BLaER1 treated with 17β-estradiol and CSF1 and Interleukin-3, amounts not matched to agents 10 nM and 100 nM (cell line): ENCODE measurements around the gene SLC22A14.
"Not testable (repeated sequence)": the region's sequence is repeated elsewhere in the genome, so short reads cannot be mapped to it uniquely, and the experiment has no call there.

Experiments used
- H3K27ac ChIP-seq, 11 experiments: shearing (Covaris generic); formaldehyde crosslinking; 2 replicates each; pipeline ENCODE4 v1.8.1; 2022
- H3K27me3 ChIP-seq, 11 experiments: shearing (Covaris generic); formaldehyde crosslinking; 2 replicates each; pipeline ENCODE4 v1.8.1; 2022
- H3K36me3 ChIP-seq, 11 experiments: shearing (Covaris generic); formaldehyde crosslinking; 2 replicates each; pipeline ENCODE4 v1.8.1; 2022
- H3K4me1 ChIP-seq, 10 experiments: shearing (Covaris generic); formaldehyde crosslinking; 2 replicates each; pipeline ENCODE4 v1.8.1; 2022
- H3K4me2 ChIP-seq, 11 experiments: shearing (Covaris generic); formaldehyde crosslinking; 2 replicates each; pipeline ENCODE4 v1.8.1; 2022
- H3K4me3 ChIP-seq, 10 experiments: shearing (Covaris generic); formaldehyde crosslinking; 2 replicates each; pipeline ENCODE4 v1.8.1; 2022
- H3K9ac ChIP-seq, 11 experiments: shearing (Covaris generic); formaldehyde crosslinking; 2 replicates each; pipeline ENCODE4 v1.8.1; 2022
- H3K9me3 ChIP-seq, 11 experiments: shearing (Covaris generic); formaldehyde crosslinking; replicated peaks in 1 of 11; 2 replicates each; pipeline ENCODE4 v1.8.1; 2022
- H4K20me1 ChIP-seq, 11 experiments: shearing (Covaris generic); formaldehyde crosslinking; 2 replicates each; pipeline ENCODE4 v1.8.1; 2022
- Cebpa-rat ChIP-seq, 11 experiments: shearing (Covaris generic); IDR thresholded peaks; 2 replicates each; pipeline ENCODE4 v1.8.1; 2022

The SLC22A14 gene

DNA sequence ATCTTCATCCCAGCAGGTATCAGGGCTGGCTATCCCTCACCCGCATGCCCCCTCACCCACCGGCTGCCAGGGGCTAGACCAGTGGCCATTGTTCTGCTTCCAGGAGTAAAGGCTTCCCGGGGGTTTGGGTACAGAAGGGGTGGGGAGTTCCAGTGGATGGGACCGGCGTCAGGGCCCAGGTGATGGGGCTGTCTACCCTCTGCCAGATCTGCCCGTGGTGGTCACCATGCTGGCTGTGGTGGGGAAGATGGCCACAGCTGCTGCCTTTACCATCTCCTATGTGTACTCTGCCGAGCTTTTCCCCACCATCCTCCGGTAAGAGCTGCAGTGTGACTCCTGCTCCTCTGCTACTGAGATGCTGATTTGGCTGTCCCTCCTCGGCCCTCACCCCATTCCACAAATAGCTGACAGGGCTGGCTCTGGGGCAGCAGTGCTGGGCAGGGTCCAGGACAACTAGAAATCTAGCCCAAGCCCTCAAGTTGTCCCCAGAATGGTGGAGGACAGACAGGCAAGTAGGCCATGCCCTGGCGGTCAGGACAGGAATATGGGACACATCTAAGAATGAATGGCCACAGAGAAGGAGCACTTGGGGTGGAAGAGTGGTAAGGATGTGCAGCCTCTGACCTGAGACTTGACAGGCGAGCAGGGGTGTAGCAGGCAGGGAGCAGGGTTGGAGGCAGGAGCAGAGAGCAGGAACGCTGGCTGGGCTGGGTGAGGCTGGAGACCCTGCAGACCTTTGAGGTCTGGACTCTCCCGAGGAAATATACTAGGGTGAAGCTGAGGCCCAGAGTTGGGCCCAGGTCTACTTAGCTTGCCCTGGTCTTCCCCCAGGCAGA, 5.8 kb upstream of the SLC22A14 start:
- peaks cover 0 to 26% (median 21%) of the 10 kb centered on the region in 10 experiments; a peak in 15 of 20 replicates for H3K4me1 ChIP-seq
- H3K36me3 ChIP-seq: peaks cover 0 to 42% (median 0%) of the 10 kb centered on the region in 11 experiments; a peak in 5 of 22 replicates
- H3K4me2 ChIP-seq: no peak overlapping the region
- no peak for TF ChIP-seq Cebpa-rat (IDR thresholded peaks at IDR 0.05)
- no peaks in the 10 kb centered on the region for H4K20me1 ChIP-seq
- H3K9me3 ChIP-seq: peaks cover 0 to 12% (median 0%) of the 10 kb centered on the region in 11 experiments; a peak in 2 of 22 replicates
- no peak overlapping the region for H3K9ac ChIP-seq
- no peak overlapping the region for H3K4me3 ChIP-seq
- no peaks in the 10 kb centered on the region for H3K27me3 ChIP-seq
- H3K27ac ChIP-seq: no peak overlapping the region

DNA sequence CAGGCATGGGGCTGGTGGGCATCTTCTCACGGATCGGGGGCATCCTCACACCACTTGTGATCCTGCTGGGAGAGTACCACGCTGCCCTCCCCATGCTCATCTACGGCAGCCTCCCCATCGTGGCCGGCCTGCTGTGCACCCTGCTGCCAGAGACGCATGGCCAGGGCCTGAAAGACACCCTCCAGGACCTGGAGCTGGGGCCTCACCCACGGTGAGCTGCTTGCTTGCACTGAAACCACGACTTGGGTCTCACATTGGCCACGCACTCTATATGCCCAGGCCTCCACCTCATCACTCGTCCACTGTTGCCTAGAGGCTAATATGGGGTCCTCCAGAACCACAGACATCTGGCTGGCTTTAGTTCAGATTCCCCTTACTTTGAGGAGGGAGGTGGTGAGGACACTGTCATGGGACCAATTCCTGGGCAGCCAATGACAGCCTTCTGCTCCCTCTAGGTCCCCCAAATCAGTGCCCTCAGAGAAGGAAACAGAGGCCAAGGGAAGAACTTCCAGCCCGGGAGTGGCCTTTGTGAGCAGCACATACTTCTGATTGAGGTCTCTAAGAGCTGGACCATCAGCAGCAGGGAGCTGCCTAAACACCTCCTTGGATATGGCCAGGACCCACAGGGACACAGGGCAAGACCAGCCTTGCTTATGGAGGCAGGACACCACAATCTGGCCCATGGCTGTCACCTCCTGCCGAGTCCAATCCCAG, 5.0 kb upstream of the SLC22A14 start:
- Histone ChIP-seq H3K4me3 (no peak overlapping the region), H3K27ac (no peak overlapping the region), H3K9ac (no peak overlapping the region), H3K9me3 (peaks cover 0 to 12% (median 0%) of the 10 kb centered on the region in 11 experiments; a peak in 2 of 22 replicates), H3K27me3 (no peaks in the 10 kb centered on the region), H4K20me1 (no peaks in the 10 kb centered on the region), H3K36me3 (peaks cover 0 to 42% (median 0%) of the 10 kb centered on the region in 11 experiments; a peak in 5 of 22 replicates), H3K4me1 (peaks cover 0 to 24% (median 14%) of the 10 kb centered on the region in 10 experiments; a peak in 15 of 20 replicates), H3K4me2 (no peak overlapping the region)
- no peak for TF ChIP-seq Cebpa-rat (IDR thresholded peaks at IDR 0.05)

DNA sequence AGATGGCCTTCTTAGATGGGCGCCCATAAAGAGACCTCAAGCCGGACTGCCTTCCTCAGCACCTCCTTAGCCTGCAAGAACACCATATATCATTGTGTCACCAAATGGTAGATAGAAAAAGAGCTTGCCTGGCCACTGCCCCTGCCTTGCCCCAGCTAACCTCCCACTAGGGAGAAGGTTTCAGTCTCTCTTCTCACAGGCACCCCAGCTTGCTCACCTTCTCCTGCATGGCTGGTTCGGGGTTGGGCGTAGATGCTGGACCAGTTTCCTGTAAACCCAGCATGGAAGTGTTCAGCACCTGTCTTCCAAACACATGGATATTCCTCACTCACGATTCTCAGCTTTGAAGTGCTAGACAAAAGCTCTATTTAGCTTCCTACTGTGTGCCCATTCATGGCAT, 3.3 kb upstream of the SLC22A14 start:
- no peaks in the 10 kb centered on the region for H3K27me3 ChIP-seq
- H3K36me3 ChIP-seq: peaks cover 0 to 42% (median 0%) of the 10 kb centered on the region in 11 experiments; a peak in 5 of 22 replicates
- H3K4me2 ChIP-seq: no peak overlapping the region
- no peaks in the 10 kb centered on the region for H4K20me1 ChIP-seq
- H3K9ac ChIP-seq: no peak overlapping the region
- H3K4me1 ChIP-seq: peaks cover 0 to 10% (median 0%) of the 10 kb centered on the region in 10 experiments; a peak in 3 of 20 replicates
- H3K4me3 ChIP-seq: no peak overlapping the region
- 0 out of 22 replicates have a peak, but pooled peaks cover 0 to 11% (median 0%) of the 10 kb centered on the region in 11 experiments for H3K9me3 ChIP-seq
- TF ChIP-seq Cebpa-rat (IDR thresholded peaks at IDR 0.05): no peak
- no peak overlapping the region for H3K27ac ChIP-seq

DNA sequence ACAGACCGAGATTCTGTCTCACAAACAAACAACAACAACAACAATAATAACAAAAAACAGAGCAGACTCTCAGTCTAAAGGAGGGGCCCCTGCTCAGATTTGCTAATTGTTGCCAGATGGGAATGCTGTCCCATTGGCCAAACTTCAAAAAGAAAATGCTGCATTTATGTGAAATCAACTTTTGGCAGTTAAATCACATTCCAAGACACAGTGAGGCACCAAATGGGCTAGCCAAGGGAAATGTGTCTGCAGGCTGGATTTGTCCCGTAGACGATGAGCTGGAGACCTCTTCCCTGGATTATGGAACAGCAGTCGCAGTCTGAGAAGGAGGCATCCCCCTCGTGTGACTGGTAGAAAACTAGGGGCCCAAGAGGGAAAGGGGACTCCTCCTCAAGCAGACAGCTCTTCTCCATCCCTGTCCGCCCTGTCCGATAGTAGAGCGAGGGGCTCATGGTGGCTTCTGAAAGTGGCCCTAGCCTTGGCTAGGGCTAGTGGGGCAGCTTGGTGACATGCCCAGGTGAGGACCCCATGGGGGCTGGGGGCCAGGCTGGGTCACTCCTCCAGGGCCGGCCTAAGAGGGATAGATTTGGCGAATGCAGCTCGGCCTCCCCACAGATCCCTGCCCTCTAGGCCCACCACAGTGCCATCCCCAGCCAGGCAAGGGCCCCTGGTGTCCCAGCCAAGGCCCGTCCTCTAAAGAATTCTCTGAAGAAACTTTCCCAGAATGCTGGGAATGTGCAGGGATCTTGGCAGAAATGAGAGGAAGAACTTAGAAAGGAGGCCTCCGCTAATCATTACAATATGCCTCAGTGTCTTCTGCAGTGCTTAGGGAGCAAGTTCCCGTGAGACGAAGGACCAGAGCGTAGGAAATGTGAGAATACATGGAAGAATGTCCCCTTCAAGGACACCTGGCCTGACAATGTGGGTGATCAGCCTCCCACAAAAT, 2.0 kb downstream of the SLC22A14 start:
- H3K36me3 ChIP-seq: no peaks in the 10 kb centered on the region

DNA sequence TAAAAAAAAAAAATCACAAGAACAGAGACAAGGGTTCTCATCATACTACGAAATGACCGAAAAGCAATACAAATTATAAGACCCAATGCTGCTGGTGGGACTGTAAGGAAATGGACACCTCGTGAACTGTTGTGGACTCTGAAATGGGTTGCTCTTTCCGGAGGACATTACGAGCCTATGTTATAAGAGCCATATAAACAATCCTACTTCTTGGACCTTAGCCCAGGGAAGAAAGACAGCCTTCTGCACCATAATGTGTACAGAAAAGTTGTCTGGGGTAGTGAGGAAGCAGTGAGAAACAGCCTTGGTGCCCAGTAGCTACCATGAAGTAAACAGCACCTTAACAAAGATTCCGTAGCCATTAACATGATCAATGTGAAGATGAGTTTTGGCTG, 2.7 kb downstream of the SLC22A14 start:
- TF ChIP-seq Cebpa-rat (IDR thresholded peaks at IDR 0.05): no peak

More for the DNA sequence above, 2.0 kb downstream of the SLC22A14 start:
- peaks cover 0 to 8% (median 3%) of the 10 kb centered on the region in 11 experiments; a peak in 4 of 22 replicates for H3K9me3 ChIP-seq
- peaks cover 0 to 10% (median 0%) of the 10 kb centered on the region in 10 experiments; a peak in 1 of 20 replicates for H3K4me1 ChIP-seq
- H4K20me1 ChIP-seq: no peaks in the 10 kb centered on the region
- no peak overlapping the region for H3K9ac ChIP-seq
- H3K4me2 ChIP-seq: no peak overlapping the region
- TF ChIP-seq Cebpa-rat (IDR thresholded peaks at IDR 0.05): no peak
- no peak overlapping the region for H3K4me3 ChIP-seq
- no peaks in the 10 kb centered on the region for H3K27me3 ChIP-seq
- H3K27ac ChIP-seq: no peak overlapping the region

DNA sequence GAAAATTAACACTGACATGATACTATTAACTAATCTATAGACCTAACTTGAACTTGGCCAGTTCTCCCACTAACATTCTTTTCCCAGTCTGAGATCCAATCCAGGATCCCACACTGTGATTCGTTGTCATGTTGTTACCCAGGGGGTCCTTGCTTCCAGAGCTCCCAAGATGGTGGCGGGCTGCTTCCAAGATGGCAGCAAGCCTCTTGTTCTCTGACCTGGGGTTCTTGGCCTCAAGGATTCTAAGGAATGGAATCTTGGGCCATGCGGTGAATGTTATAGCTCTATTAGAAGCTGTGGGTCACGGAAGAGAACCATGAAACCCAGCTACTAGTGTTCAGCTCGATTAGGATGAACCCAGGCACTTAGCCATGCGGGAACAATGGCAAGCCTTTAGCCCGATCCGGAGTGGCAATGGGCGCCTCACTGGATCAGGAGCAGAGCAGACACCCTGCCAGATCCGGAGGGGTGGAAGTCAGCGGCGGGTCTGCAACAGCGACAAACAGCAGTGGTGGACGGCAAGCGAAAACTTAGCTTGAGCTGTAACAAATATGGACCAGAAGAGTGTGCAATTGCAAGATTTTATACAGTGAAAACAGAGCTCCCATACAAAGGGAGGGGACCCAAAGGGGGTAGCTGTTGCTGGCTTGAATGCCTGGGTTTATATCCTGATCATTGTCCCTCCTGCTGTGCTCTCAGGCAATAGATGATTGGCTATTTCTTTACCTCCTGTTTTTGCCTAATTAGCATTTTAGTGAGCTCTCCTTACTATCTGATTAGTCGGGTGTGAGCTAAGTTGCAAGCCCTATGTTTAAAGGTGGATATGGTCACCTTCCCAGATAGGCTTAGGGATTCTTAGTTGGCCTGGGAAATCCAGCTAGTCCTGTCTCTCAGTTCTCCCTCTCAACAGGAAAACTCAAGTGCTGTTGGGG, 7.5 kb downstream of the SLC22A14 start:
- H3K9me3 ChIP-seq: peaks cover 0 to 17% (median 4%) of the 10 kb centered on the region in 11 experiments; a peak in 5 of 22 replicates
- H3K4me3 ChIP-seq, H3K4me2 ChIP-seq, H3K27ac ChIP-seq, H3K9ac ChIP-seq, H4K20me1 ChIP-seq, H3K36me3 ChIP-seq, H3K4me1 ChIP-seq, H3K27me3 ChIP-seq: not testable (repeated sequence)

More for the DNA sequence above, 2.7 kb downstream of the SLC22A14 start:
- H3K27me3 ChIP-seq: no peaks in the 10 kb centered on the region
- no peak overlapping the region for H3K4me3 ChIP-seq
- H3K36me3 ChIP-seq: no peaks in the 10 kb centered on the region
- no peak overlapping the region for H3K27ac ChIP-seq
- H3K9me3 ChIP-seq: peaks cover 0 to 12% (median 4%) of the 10 kb centered on the region in 11 experiments; a peak in 4 of 22 replicates
- H3K9ac ChIP-seq: no peak overlapping the region
- no peaks in the 10 kb centered on the region for H4K20me1 ChIP-seq
- no peak overlapping the region for H3K4me2 ChIP-seq
- peaks cover 0 to 10% (median 0%) of the 10 kb centered on the region in 10 experiments; a peak in 1 of 20 replicates for H3K4me1 ChIP-seq

DNA sequence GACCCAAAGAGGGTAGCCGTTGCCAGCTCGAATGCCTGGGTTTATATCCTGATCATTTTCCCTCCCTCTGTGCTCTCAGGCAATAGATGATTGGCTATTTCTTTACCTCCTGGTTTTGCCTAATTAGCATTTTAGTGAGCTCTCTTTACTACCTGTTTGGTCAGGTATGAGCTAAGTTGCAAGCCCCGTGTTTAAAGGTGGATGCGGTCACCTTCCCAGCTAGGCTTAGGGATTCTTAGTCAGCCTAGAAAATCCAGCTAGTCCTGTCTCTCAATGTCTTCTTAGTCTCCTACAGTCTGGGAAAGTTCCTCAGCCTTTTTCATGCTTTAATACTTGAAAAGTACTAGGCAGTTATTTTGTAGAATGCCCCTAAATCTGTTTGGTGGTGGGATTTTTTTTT, 15.0 kb downstream of the SLC22A14 start:
- not testable (repeated sequence) for H3K9ac ChIP-seq, H3K9me3 ChIP-seq, H3K4me2 ChIP-seq, H3K4me3 ChIP-seq, H3K4me1 ChIP-seq, H3K27me3 ChIP-seq, H4K20me1 ChIP-seq, H3K36me3 ChIP-seq, H3K27ac ChIP-seq

DNA sequence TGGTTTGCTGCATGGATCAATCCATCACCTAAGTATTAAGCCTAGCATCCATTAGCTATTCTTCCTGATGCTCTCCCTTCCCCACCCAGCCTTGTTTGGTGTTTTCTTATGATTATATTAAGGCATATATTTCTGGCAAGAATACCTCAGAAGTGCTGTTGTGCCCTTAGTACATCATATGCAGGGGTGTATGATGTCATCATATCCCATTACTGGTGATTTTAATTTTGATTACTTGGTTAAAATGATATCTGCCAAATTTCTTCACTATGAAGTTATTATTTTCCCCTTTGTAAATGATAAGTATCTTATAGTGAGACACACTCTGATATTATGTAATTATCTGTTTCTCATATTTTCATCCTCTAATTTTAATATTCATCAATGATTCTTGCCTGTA, 15.4 kb downstream of the SLC22A14 start:
- Histone ChIP-seq H3K4me3 (no peak overlapping the region), H3K36me3 (no peaks in the 10 kb centered on the region), H4K20me1 (no peaks in the 10 kb centered on the region), H3K27me3 (no peaks in the 10 kb centered on the region), H3K4me2 (no peak overlapping the region), H3K9ac (no peak overlapping the region), H3K9me3 (no peaks in the 10 kb centered on the region), H3K4me1 (no peaks in the 10 kb centered on the region), H3K27ac (no peak overlapping the region)
- TF ChIP-seq Cebpa-rat (IDR thresholded peaks at IDR 0.05): no peak
